ENCODE data around the gene SNRPD3. TPM values are rescaled to one million over a fixed set of nuclear protein-coding genes. Genes with fewer than 3 reads are reported as not detected.

SNRPD3 gene
- total and polyA plus RNA-seq, 4 donors = 57.2 to 128 (median 85.9) TPM

- peaks cover 15 to 55% (median 31%) of the 10 kb centered on the region in 4 donors for H3K4me1 ChIP-seq (ENCODE audit: control insufficient read depth in 4 of 4, insufficient read depth in 4 of 4, low read length in 3 of 4)
- H3K9me3 ChIP-seq (ENCODE audit: control insufficient read depth in 4 of 4, low read length in 3 of 4) = no peaks in the 10 kb centered on the region
- DNase-seq (ENCODE audit: low spot score) = no peak
- H3K9ac ChIP-seq (ENCODE audit: low read depth in 1 of 2, low read length in 2 of 2) = no peak overlapping the region
- no peak overlapping the region for H3K4me3 ChIP-seq (ENCODE audit: low read depth in 1 of 3, low read length in 3 of 3)
- 73% methylated on average over 2 of the region's 2 CpGs for WGBS
- H3K27me3 ChIP-seq (ENCODE audit: control insufficient read depth in 4 of 4, insufficient read depth in 4 of 4, low read length in 3 of 4) = no peaks in the 10 kb centered on the region
- H3K27ac ChIP-seq (ENCODE audit: low read depth in 1 of 2, low read length in 2 of 2) = peak overlapping the region; percentile 15 to 18
- TF ChIP-seq RXRA (IDR thresholded peaks at IDR 0.05) = no peak
- no peak for TF ChIP-seq TAF1 (conservative IDR thresholded peaks at IDR 0.05)
- peak in 1 of 2 donors; percentile 9 for TF ChIP-seq EGR1 (IDR thresholded peaks at IDR 0.05; ENCODE audit: low read depth in 2 of 2)
- no peak for TF ChIP-seq ZBTB33 (IDR thresholded peaks at IDR 0.05)
- TF ChIP-seq REST (IDR thresholded peaks at IDR 0.05) = no peak
- no peak for TF ChIP-seq RAD21 (IDR thresholded peaks at IDR 0.05)
- TF ChIP-seq NR2F2 (IDR thresholded peaks at IDR 0.05) = no peak
- TF ChIP-seq SP1 (IDR thresholded peaks at IDR 0.05) = no peak
- no peak for TF ChIP-seq CTCF (IDR thresholded peaks at IDR 0.05; ENCODE audit: low read depth, low read length, missing input control)
- no peak for TF ChIP-seq FOXA2 (IDR thresholded peaks at IDR 0.05)
- peak; percentile 49 for TF ChIP-seq YY1 (IDR thresholded peaks at IDR 0.05)
- TF ChIP-seq FOXA1 (IDR thresholded peaks at IDR 0.05) = no peak
- peak in 1 of 2 donors; percentile 59 for TF ChIP-seq JUND (IDR thresholded peaks at IDR 0.05)
- no peak for TF ChIP-seq ATF3 (IDR thresholded peaks at IDR 0.05)
- no peak for TF ChIP-seq HNF4G (IDR thresholded peaks at IDR 0.05)
- no peak for TF ChIP-seq GABPA (IDR thresholded peaks at IDR 0.05 in 1 of 2, conservative IDR thresholded peaks at IDR 0.05 in 1 of 2)
- TF ChIP-seq HNF4A (conservative IDR thresholded peaks at IDR 0.05) = peak; percentile 7 to 54
- TF ChIP-seq MAX (IDR thresholded peaks at IDR 0.05) = peak; percentile 44
- peaks cover 12 to 31% (median 20%) of the 10 kb centered on the region in 4 donors for H3K36me3 ChIP-seq (ENCODE audit: control insufficient read depth in 4 of 4, insufficient read depth in 3 of 4, low read depth in 1 of 4, low read length in 3 of 4)
These were observed 15.3 kb upstream of the SNRPD3 start for GRCh38 chr22:24540470-24540869.

All from liver (tissue), 9 donors.